GM12873 (cell line): ENCODE measurements around the gene ALS2CL.

Experiments used
- CTCF ChIP-seq: IDR thresholded peaks from 2 replicates; pipeline ENCODE4 v1.5.1; 2012; ENCODE audit warnings: low read depth, mild to moderate bottlenecking, moderate library complexity, low read length, control low read depth; ENCODE audit not compliant: insufficient read depth; ENCODE audit errors: missing control alignments

The ALS2CL gene

GRCh38 chr3:46730819-46731218 lies 37.3 kb upstream of the ALS2CL start:
- no peak for TF ChIP-seq CTCF

- TF ChIP-seq CTCF: no peak
Measured at GRCh38 chr3:46729038-46729437, 35.6 kb upstream of the ALS2CL start.

- no peak for TF ChIP-seq CTCF
Measured at GRCh38 chr3:46725621-46726314, 32.3 kb upstream of the ALS2CL start.

GRCh38 chr3:46724424-46724823 lies 30.9 kb upstream of the ALS2CL start:
- no peak for TF ChIP-seq CTCF

- no peak for TF ChIP-seq CTCF
Measured at GRCh38 chr3:46722443-46722842, 29.0 kb upstream of the ALS2CL start.

GRCh38 chr3:46721009-46721408 lies 27.5 kb upstream of the ALS2CL start:
- TF ChIP-seq CTCF: no peak

GRCh38 chr3:46719735-46720271 lies 26.3 kb upstream of the ALS2CL start:
- TF ChIP-seq CTCF: no peak
